Activated T-cell treated with anti-CD3 and anti-CD28 coated beads, Interleukin-2, amount 50 U/mL, for 24 hours (primary cell): ENCODE measurements around the gene OSGEPL1.
A peak's percentile ranks its signal among the peaks of the same experiment; 100 is the strongest.
"Not testable (repeated sequence)": the region's sequence is repeated elsewhere in the genome, so short reads cannot be mapped to it uniquely, and the experiment has no call there.

ENCODE experiments used
- DNase-seq: peaks from one replicate; pipeline ENCODE4 v3.0.0-alpha.2; 2020
- H3K27ac Mint-ChIP-seq: 2 replicates; pipeline ENCODE4 v1.8.0; 2020; ENCODE audit warnings: mild to moderate bottlenecking, mixed read lengths
- H3K27me3 Mint-ChIP-seq: 2 replicates; pipeline ENCODE4 v1.8.0; 2020; ENCODE audit warnings: mixed read lengths
- H3K36me3 Mint-ChIP-seq: 2 replicates; pipeline ENCODE4 v1.8.0; 2020; ENCODE audit warnings: low read depth, mixed read lengths
- H3K4me1 Mint-ChIP-seq: 2 replicates; pipeline ENCODE4 v1.8.0; 2020; ENCODE audit warnings: low read depth, mixed read lengths
- H3K4me3 Mint-ChIP-seq: 2 replicates; pipeline ENCODE4 v1.8.0; 2020; ENCODE audit warnings: mild to moderate bottlenecking, moderate library complexity, mixed read lengths
- H3K9me3 Mint-ChIP-seq: 2 replicates; pipeline ENCODE4 v1.8.0; 2020; ENCODE audit warnings: mixed read lengths

Gene OSGEPL1

GRCh38 chr2:189770590-189771322 is 8.2 kb upstream of the OSGEPL1 start:
- H3K36me3 Mint-ChIP-seq = peaks cover 93% of the 10 kb centered on the region
- no peak for DNase-seq
- H3K27me3 Mint-ChIP-seq = no peaks in the 10 kb centered on the region
- H3K4me1 Mint-ChIP-seq = peaks cover 4% of the 10 kb centered on the region
- H3K9me3 Mint-ChIP-seq = no peaks in the 10 kb centered on the region
- no peak overlapping the region for H3K27ac Mint-ChIP-seq
- no peak overlapping the region for H3K4me3 Mint-ChIP-seq

- H3K4me3 Mint-ChIP-seq = peak overlapping the region; percentile 95
- H3K36me3 Mint-ChIP-seq = peaks cover 49% of the 10 kb centered on the region
- DNase-seq = no peak
- peaks cover 16% of the 10 kb centered on the region for H3K4me1 Mint-ChIP-seq
- H3K27ac Mint-ChIP-seq = peak overlapping the region; percentile 79
- H3K9me3 Mint-ChIP-seq = no peaks in the 10 kb centered on the region
- H3K27me3 Mint-ChIP-seq = no peaks in the 10 kb centered on the region
Observed at GRCh38 chr2:189763908-189764661, 1.5 kb upstream of the OSGEPL1 start.

- peaks cover 46% of the 10 kb centered on the region for H3K36me3 Mint-ChIP-seq
- H3K9me3 Mint-ChIP-seq = no peaks in the 10 kb centered on the region
- peaks cover 18% of the 10 kb centered on the region for H3K4me1 Mint-ChIP-seq
- no peaks in the 10 kb centered on the region for H3K27me3 Mint-ChIP-seq
- no peak for DNase-seq
- peak overlapping the region; percentile 95 for H3K4me3 Mint-ChIP-seq
- H3K27ac Mint-ChIP-seq = peak overlapping the region; percentile 98
Observed at GRCh38 chr2:189762229-189762550, 402 bp downstream of the OSGEPL1 start.

- not testable (repeated sequence) for H3K9me3 Mint-ChIP-seq, H3K27ac Mint-ChIP-seq, DNase-seq, H3K4me3 Mint-ChIP-seq, H3K27me3 Mint-ChIP-seq
- Mint-ChIP-seq H3K36me3 (peaks cover 36% of the 10 kb centered on the region), H3K4me1 (peaks cover 18% of the 10 kb centered on the region)
Observed at GRCh38 chr2:189760154-189760553, 2.4 kb downstream of the OSGEPL1 start.

- H3K27me3 Mint-ChIP-seq = no peaks in the 10 kb centered on the region
- peaks cover 3% of the 10 kb centered on the region for H3K4me1 Mint-ChIP-seq
- H3K27ac Mint-ChIP-seq = no peak overlapping the region
- H3K4me3 Mint-ChIP-seq = no peak overlapping the region
- H3K9me3 Mint-ChIP-seq = no peaks in the 10 kb centered on the region
- peaks cover 49% of the 10 kb centered on the region for H3K36me3 Mint-ChIP-seq
- no peak for DNase-seq
Observed at GRCh38 chr2:189756311-189756952, 6.2 kb downstream of the OSGEPL1 start.

GRCh38 chr2:189751080-189751658 is 11.4 kb downstream of the OSGEPL1 start:
- Mint-ChIP-seq H3K27me3 (no peaks in the 10 kb centered on the region), H3K4me3 (no peak overlapping the region), H3K36me3 (peaks cover 72% of the 10 kb centered on the region), H3K4me1 (no peaks in the 10 kb centered on the region), H3K9me3 (no peaks in the 10 kb centered on the region), H3K27ac (no peak overlapping the region)
- DNase-seq = no peak

GRCh38 chr2:189729430-189729829 is 33.2 kb downstream of the OSGEPL1 start:
- Mint-ChIP-seq H3K4me1 (no peaks in the 10 kb centered on the region), H3K27me3 (no peaks in the 10 kb centered on the region), H3K9me3 (no peaks in the 10 kb centered on the region), H3K27ac (no peak overlapping the region), H3K36me3 (peaks cover 3% of the 10 kb centered on the region), H3K4me3 (no peak overlapping the region)
- no peak for DNase-seq

GRCh38 chr2:189726849-189727248 is 35.7 kb downstream of the OSGEPL1 start:
- Mint-ChIP-seq H3K36me3 (peaks cover 3% of the 10 kb centered on the region), H3K4me3 (no peak overlapping the region), H3K4me1 (peaks cover 13% of the 10 kb centered on the region), H3K27me3 (no peaks in the 10 kb centered on the region), H3K27ac (no peak overlapping the region), H3K9me3 (no peaks in the 10 kb centered on the region)
- DNase-seq = no peak

GRCh38 chr2:189726271-189726670 is 36.3 kb downstream of the OSGEPL1 start:
- no peak overlapping the region for H3K4me3 Mint-ChIP-seq
- peaks cover 13% of the 10 kb centered on the region for H3K4me1 Mint-ChIP-seq
- no peaks in the 10 kb centered on the region for H3K27me3 Mint-ChIP-seq

GRCh38 chr2:189723192-189723591 is 39.4 kb downstream of the OSGEPL1 start:
- Mint-ChIP-seq H3K36me3 (no peaks in the 10 kb centered on the region), H3K4me3 (no peak overlapping the region), H3K27me3 (no peaks in the 10 kb centered on the region), H3K9me3 (no peaks in the 10 kb centered on the region), H3K27ac (peak overlapping the region; percentile 53), H3K4me1 (peaks cover 13% of the 10 kb centered on the region)
- DNase-seq = no peak

More at GRCh38 chr2:189726271-189726670, 36.3 kb downstream of the OSGEPL1 start:
- Mint-ChIP-seq H3K9me3 (no peaks in the 10 kb centered on the region), H3K36me3 (peaks cover 3% of the 10 kb centered on the region), H3K27ac (no peak overlapping the region)
- DNase-seq = no peak

GRCh38 chr2:189719571-189719970 is 43.0 kb downstream of the OSGEPL1 start:
- H3K9me3 Mint-ChIP-seq = peaks cover 9% of the 10 kb centered on the region
- H3K27me3 Mint-ChIP-seq = no peaks in the 10 kb centered on the region
- no peak overlapping the region for H3K4me3 Mint-ChIP-seq
- peaks cover 13% of the 10 kb centered on the region for H3K4me1 Mint-ChIP-seq
- no peak overlapping the region for H3K27ac Mint-ChIP-seq
- H3K36me3 Mint-ChIP-seq = no peaks in the 10 kb centered on the region
- no peak for DNase-seq

- not testable (repeated sequence) for H3K4me3 Mint-ChIP-seq, H3K27ac Mint-ChIP-seq, H3K9me3 Mint-ChIP-seq, DNase-seq, H3K4me1 Mint-ChIP-seq, H3K27me3 Mint-ChIP-seq, H3K36me3 Mint-ChIP-seq
Observed at GRCh38 chr2:189717593-189717992, 45.0 kb downstream of the OSGEPL1 start.

GRCh38 chr2:189709501-189710221 is 52.9 kb downstream of the OSGEPL1 start:
- Mint-ChIP-seq H3K4me3 (no peak overlapping the region), H3K27me3 (no peaks in the 10 kb centered on the region), H3K4me1 (no peaks in the 10 kb centered on the region), H3K27ac (no peak overlapping the region), H3K36me3 (peaks cover 26% of the 10 kb centered on the region), H3K9me3 (no peaks in the 10 kb centered on the region)
- no peak for DNase-seq

GRCh38 chr2:189702071-189702470 is 60.5 kb downstream of the OSGEPL1 start:
- Mint-ChIP-seq H3K4me1 (no peaks in the 10 kb centered on the region), H3K36me3 (peaks cover 7% of the 10 kb centered on the region), H3K9me3 (no peaks in the 10 kb centered on the region), H3K27ac (no peak overlapping the region), H3K27me3 (no peaks in the 10 kb centered on the region), H3K4me3 (no peak overlapping the region)
- no peak for DNase-seq
